GM18498 (cell line): ENCODE data around the gene WDR70.
"Not testable (repeated sequence)": the region's sequence is repeated elsewhere in the genome, so short reads cannot be mapped to it uniquely, and the experiment has no call there.

Experiments
- ATAC-seq: cut with Tn5 transposase; IDR thresholded peaks from one replicate; pipeline ENCODE4 v1.9.1; 2021; ENCODE audit warnings: mild to moderate bottlenecking, moderate library complexity; ENCODE audit not compliant: unreplicated experiment

The WDR70 gene

DNA sequence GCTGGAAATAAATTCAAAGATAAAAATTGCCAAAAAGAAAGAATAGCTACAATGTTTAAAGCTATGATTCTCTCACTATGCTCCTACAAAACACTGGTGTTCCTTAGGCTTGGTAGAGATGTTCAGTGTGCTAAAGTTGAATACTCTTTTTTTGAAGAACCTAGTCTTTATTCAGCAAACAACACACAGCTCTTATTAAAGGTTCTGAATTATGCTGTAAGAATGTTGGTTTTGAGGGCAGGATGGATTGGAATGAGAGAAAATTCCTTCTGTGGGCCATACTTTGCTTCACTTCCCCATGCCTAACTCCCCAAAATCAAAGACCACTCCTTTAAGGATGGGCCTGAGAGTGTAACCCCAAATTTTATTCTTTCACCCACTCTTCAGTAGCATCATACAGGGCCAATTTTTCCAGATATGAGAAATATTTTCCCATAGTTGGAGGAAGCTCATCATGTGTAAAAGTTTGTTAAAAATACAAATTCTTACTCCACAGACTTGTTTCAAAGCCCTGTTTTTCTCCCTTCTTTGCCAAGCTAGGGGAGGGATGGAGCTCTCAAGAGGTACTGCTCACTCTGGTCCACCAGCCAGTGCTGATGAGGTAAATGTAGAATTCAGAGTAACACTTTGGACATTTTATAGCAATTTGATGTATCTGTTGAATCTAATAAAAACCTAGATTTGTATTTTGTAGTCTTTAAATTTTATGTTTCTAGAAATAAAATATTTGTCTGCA is 361.4 kb downstream of the WDR70 start:
- ATAC-seq: no peak

DNA sequence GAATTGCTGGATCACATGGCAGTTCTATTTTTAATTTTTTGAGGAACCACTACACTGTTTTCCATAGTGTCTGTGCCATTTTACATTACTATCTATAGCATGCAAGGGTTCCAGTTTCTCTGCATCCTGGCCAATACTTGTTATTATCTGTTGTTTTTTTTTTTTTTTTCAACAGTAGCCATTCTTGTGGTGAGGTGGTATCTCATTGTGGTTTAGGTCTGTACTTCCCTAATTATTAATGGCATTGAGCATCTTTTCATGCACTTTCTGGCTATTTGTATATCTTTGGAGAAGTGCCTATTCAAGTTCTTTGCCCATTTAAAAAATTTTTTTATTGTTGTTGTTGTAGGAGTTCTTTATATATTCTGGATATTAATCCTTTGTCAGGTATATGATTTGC is 363.0 kb downstream of the WDR70 start:
- ATAC-seq: no peak

GRCh38 chr5:37751227-37751626 is 372.1 kb downstream of the WDR70 start:
- ATAC-seq: no peak

- no peak for ATAC-seq
Measured at GRCh38 chr5:37754976-37755375, 375.9 kb downstream of the WDR70 start.

DNA sequence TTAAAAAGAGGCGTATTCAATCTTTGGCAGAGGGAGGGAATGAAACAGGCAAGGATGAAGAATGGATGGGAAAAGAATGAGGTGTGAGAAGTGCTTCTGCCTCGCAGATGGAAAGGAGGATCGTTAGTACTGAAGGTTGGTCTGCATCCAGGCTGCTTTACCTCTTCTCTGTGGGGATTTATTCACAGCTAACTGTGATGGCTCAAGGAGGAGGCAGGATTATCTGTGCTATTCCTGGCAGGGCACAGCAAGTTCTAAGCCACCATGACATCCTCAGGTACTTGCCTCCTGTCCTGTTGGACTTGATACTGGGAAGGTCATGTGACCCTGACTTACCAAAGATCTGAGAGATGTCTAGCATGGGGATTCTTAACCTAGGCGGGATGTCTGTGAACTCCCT is 376.5 kb downstream of the WDR70 start:
- ATAC-seq: no peak

GRCh38 chr5:37756248-37756647 is 377.1 kb downstream of the WDR70 start:
- no peak for ATAC-seq

- no peak for ATAC-seq
Measured at GRCh38 chr5:37757980-37758582, 379.0 kb downstream of the WDR70 start.

DNA sequence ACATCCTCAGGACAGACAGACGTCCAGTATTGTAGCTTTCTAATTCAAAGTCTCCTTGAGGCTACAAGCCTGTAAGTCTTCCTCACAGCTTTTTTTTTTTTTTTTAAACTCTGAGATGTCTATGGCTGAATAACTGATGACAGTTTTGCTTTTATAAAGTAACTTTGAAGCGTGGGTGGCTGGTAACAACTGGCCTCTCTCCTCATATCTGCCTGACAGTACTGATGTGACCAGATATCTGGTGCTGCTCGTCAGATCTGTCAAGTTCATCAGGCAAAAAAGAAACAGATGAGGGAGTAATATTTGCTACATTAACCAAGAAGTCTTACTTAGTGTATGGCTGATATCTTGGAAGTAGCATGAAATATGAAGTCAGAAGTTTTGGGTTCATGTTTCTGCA is 388.1 kb downstream of the WDR70 start:
- ATAC-seq: no peak

DNA sequence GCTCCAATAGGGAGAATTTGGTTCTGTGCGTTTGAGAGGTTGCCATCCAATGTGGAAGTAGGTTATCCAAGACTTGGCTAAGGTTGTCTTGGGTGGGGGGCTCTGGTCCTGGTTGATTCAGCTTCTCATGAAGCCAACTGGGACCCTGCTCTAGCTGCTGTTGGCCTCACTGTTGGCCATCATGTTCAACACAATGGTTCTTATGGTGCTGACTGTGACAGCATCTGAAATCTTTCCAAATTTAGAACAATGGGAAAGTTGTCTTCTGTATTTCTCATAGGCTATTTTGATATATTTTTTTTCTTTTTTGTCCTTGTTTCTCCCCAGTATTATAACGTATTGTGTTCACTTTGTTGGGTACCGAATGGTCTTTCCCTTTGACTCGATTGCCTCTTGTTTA is 388.8 kb downstream of the WDR70 start:
- ATAC-seq: no peak

GRCh38 chr5:37768371-37768770 is 389.3 kb downstream of the WDR70 start:
- no peak for ATAC-seq

DNA sequence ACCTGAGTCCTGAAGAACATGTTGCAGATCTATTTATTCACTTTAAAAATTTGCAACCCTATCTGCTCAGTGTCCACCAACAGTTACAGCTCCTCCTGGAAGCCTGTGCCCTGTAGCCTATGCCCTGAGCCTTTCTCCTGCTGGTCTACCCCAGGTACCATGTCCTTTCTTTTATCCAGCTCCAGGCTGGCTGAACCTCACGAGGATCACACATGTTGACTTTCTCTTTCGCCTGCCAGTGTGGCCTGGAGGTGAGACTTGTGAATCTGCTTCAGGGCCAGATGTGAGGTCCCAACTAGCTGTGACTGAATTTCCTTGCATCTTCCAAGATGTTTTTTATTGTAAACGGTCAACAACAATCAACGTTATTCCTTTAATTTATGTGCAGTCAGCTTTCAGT is 390.0 kb downstream of the WDR70 start:
- no peak for ATAC-seq

DNA sequence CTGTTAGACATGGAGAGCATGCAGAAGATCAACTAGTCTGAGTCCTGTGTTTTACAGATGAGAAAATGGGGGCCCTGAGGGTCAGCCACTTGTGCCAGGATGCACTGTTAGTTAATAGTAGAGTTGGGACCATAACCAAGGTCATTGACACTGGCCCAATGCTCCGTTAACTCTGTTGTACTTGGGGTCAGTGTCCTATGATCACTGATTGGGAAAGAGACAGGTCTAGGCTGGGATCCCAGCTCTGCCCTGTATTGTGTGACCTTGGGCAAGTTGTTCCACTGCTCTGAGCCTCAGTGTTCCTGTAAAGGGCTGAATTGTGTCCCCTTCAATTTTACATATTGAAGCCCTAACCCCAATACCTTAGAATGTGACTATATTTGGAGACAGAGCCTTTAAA is 390.7 kb downstream of the WDR70 start:
- ATAC-seq: no peak

DNA sequence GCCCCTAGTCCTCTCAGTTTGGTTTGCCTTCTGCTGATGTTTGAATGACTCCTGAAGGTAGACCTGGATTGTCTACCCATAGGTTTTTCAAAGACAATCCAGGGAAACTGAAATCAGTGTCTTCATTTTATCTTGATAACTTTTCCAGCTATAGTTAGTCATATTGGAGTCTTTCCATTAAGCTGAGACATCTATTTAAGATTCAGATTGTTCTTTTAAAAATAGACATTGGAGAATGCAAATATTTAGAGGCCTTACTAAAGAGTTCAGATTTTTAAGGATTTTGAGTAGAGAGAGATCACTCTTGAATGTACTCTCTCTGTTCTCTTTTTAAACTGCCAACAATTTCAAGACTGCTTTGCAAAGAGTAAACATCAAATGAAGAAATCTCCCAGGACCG is 391.7 kb downstream of the WDR70 start:
- no peak for ATAC-seq

GRCh38 chr5:37771203-37771611 is 392.1 kb downstream of the WDR70 start:
- no peak for ATAC-seq

DNA sequence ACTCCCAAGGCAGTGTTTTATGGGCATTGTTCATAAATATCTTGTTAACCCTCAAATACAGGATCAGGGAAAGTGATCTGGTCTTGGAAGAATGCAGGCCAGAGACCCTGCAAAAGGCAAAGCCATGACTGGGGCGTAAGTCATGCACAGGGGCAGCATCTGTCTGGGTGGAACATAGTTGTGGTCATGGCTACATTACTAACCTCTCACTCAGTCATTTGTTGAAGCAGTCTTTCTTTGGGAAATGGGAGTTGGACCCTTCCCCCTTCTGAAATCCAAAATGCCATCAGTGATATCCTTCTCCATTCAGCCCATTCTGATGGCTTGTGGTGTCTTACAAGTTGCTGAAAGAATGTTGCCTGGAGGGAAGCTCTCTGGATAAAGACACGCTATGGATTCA is 392.6 kb downstream of the WDR70 start:
- no peak for ATAC-seq

GRCh38 chr5:37772255-37772654 is 393.1 kb downstream of the WDR70 start:
- ATAC-seq: no peak

GRCh38 chr5:37773809-37774208 is 394.7 kb downstream of the WDR70 start:
- no peak for ATAC-seq

GRCh38 chr5:37774912-37775483 is 395.9 kb downstream of the WDR70 start:
- no peak for ATAC-seq

- no peak for ATAC-seq
Measured at GRCh38 chr5:37776826-37777225, 397.7 kb downstream of the WDR70 start.

- ATAC-seq: no peak
Measured at GRCh38 chr5:37777432-37778130, 398.5 kb downstream of the WDR70 start.

GRCh38 chr5:37781409-37781808 is 402.3 kb downstream of the WDR70 start:
- not testable (repeated sequence) for ATAC-seq

GRCh38 chr5:37786416-37786815 is 407.3 kb downstream of the WDR70 start:
- no peak for ATAC-seq
